ENCODE data around the gene SKOR1. TPM values are rescaled to one million over a fixed set of nuclear protein-coding genes. Genes with fewer than 3 reads are reported as not detected.

Gene SKOR1
- total and polyA plus RNA-seq, 2 of the 13 experiments (the other 11 are each of a cell fraction or from before 2014, with no cell fraction given): 0.09 to 0.11 TPM

- TF ChIP-seq SALL2 (CRISPR knock-in tag; IDR thresholded peaks at IDR 0.05): no peak
These were observed 40.0 kb downstream of the SKOR1 start (continued) for GRCh38 chr15:67865331-67865730.

DNA sequence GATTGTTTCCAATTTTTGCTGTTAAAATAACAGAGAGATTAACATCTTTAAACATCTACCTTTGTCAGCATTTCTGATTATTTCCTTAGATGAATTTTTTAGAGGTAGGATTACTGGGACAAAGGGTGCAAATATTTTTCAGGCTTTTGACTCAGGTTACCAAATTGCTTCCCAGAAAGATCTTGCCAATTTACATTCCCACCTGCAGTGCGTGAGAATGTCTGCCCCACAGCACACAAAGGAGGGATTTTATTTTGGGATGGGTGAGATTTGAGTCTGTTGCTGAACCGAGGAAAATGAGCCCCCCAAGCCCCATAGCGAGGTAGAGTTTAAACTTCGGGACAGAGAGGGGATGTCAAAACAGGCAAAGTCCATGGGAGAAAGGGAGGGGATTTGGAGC, 40.5 kb downstream of the SKOR1 start:
- H4K20me1 ChIP-seq (ENCODE audit: insufficient read depth, low read length): no peaks in the 10 kb centered on the region
- no peaks in the 10 kb centered on the region for H3K79me2 ChIP-seq (ENCODE audit: insufficient read depth, low read length)
- TF ChIP-seq, protein P1, sequence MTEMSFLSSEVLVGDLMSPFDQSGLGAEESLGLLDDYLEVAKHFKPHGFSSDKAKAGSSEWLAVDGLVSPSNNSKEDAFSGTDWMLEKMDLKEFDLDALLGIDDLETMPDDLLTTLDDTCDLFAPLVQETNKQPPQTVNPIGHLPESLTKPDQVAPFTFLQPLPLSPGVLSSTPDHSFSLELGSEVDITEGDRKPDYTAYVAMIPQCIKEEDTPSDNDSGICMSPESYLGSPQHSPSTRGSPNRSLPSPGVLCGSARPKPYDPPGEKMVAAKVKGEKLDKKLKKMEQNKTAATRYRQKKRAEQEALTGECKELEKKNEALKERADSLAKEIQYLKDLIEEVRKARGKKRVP (CRISPR knock-in tag; IDR thresholded peaks at IDR 0.05): no peak
- TF ChIP-seq MAFK (conservative IDR thresholded peaks at IDR 0.05 in 1 of 2, IDR thresholded peaks at IDR 0.05 in 1 of 2; ENCODE audit: low read length in 2 of 2): peak in 1 of 2 experiments; percentile 35; a peak in 1 of 4 replicates
- H3K4me3 ChIP-seq (replicated peaks in 1 of 3; ENCODE audit: insufficient read depth in 1 of 3, low read depth in 2 of 3, low read length in 3 of 3): no peak overlapping the region
- 0 out of 2 replicates have a peak, but pooled peaks cover 4% of the 10 kb centered on the region for H3K9me3 ChIP-seq (ENCODE audit: low read length)
- H3K4me2 ChIP-seq (ENCODE audit: low read depth, low read length): no peak overlapping the region
- WGBS (ENCODE audit: low lambda C conversion rate): 57% methylated on average over 4 of the region's 4 CpGs
- intact Hi-C loops (cut with micrococcal nuclease; ENCODE audit: unreplicated experiment) (no loop called here), in situ Hi-C loops (cut with HindIII; ENCODE audit: extremely low pct_ligation_motif_present, low pct_unique_long_range_greater_than_20kb) (no loop called here)
- ChIA-PET POLR2A (no interaction called here), CTCF (ENCODE audit: low intra/inter-chr PET ratio, low total read pairs) (no interaction called here)
- H3K36me3 ChIP-seq (replicated peaks in 1 of 2; ENCODE audit: control insufficient read depth in 1 of 2, insufficient read depth in 2 of 2, low read length in 2 of 2): no peaks in the 10 kb centered on the region
- FAIRE-seq (no peak), ATAC-seq (no peak), DNase-seq (ENCODE audit: low spot score) (no peak)
- no peak overlapping the region for H3K9ac ChIP-seq (ENCODE audit: insufficient read depth, low read depth, low read length)
- H3K27ac ChIP-seq (ENCODE audit: extremely low read length, insufficient read depth, low read length): no peak overlapping the region
- BruUV-seq (replicated peaks): no TSS peak
- H2AFZ ChIP-seq (ENCODE audit: low read length): no peak overlapping the region
- peaks cover 22% of the 10 kb centered on the region for H3K4me1 ChIP-seq (ENCODE audit: insufficient read depth, low read length)
- H3K27me3 ChIP-seq (ENCODE audit: control insufficient read depth in 1 of 2, insufficient read depth in 2 of 2, low read length in 2 of 2): no peaks in the 10 kb centered on the region

DNA sequence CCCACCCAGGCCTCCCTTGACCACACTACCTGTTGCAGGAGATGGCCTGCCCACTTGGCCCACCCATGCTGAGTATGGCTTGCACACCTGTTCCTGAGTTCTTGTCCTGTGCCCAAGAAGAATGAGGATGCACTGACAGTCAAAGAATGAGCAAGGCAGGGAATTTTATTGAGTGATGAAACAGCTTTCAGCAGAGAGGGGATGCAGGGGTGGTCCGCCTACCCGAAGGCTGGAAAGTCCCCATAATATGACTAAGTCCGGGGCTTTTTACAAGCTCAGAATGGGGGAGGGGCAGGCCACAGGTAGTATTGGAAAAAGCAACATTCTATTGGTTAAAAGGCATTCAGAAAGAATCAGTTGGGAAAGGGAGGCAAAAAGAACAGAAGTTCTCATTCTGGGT, 44.4 kb downstream of the SKOR1 start:
- 56% methylated on average over 3 of the region's 3 CpGs for WGBS (ENCODE audit: low lambda C conversion rate)
- BruUV-seq (replicated peaks): no TSS peak
- Histone ChIP-seq H3K9me3 (ENCODE audit: low read length) (0 out of 2 replicates have a peak, but pooled peaks cover 4% of the 10 kb centered on the region), H2AFZ (ENCODE audit: low read length) (no peak overlapping the region), H3K4me3 (replicated peaks in 1 of 3; ENCODE audit: insufficient read depth in 1 of 3, low read depth in 2 of 3, low read length in 3 of 3) (no peak overlapping the region), H3K27ac (ENCODE audit: extremely low read length, insufficient read depth, low read length) (no peak overlapping the region), H3K4me1 (ENCODE audit: insufficient read depth, low read length) (peaks cover 6% of the 10 kb centered on the region), H4K20me1 (ENCODE audit: insufficient read depth, low read length) (no peaks in the 10 kb centered on the region), H3K79me2 (ENCODE audit: insufficient read depth, low read length) (no peaks in the 10 kb centered on the region), H3K9ac (ENCODE audit: insufficient read depth, low read depth, low read length) (no peak overlapping the region), H3K4me2 (ENCODE audit: low read depth, low read length) (no peak overlapping the region), H3K27me3 (ENCODE audit: control insufficient read depth in 1 of 2, insufficient read depth in 2 of 2, low read length in 2 of 2) (no peaks in the 10 kb centered on the region), H3K36me3 (replicated peaks in 1 of 2; ENCODE audit: control insufficient read depth in 1 of 2, insufficient read depth in 2 of 2, low read length in 2 of 2) (no peaks in the 10 kb centered on the region)
- no peak for DNase-seq (ENCODE audit: low spot score)
- ChIA-PET CTCF (ENCODE audit: low intra/inter-chr PET ratio, low total read pairs) (no interaction called here), POLR2A (no interaction called here)
- intact Hi-C loops (cut with micrococcal nuclease; ENCODE audit: unreplicated experiment) (no loop called here), in situ Hi-C loops (cut with HindIII; ENCODE audit: extremely low pct_ligation_motif_present, low pct_unique_long_range_greater_than_20kb) (no loop called here)
- FAIRE-seq: no peak
- ATAC-seq: no peak
- TF ChIP-seq, protein P2, sequence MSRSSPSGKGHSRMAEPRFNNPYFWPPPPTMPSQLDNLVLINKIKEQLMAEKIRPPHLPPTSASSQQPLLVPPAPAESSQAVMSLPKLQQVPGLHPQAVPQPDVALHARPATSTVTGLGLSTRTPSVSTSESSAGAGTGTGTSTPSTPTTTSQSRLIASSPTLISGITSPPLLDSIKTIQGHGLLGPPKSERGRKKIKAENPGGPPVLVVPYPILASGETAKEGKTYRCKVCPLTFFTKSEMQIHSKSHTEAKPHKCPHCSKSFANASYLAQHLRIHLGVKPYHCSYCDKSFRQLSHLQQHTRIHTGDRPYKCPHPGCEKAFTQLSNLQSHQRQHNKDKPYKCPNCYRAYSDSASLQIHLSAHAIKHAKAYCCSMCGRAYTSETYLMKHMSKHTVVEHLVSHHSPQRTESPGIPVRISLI (CRISPR knock-in tag; IDR thresholded peaks at IDR 0.05; ENCODE audit: borderline replicate concordance): no peak
- TF ChIP-seq NR2C2 (CRISPR knock-in tag; IDR thresholded peaks at IDR 0.05; ENCODE audit: borderline replicate concordance): no peak
- TF ChIP-seq POLR2A (IDR thresholded peaks at IDR 0.05; ENCODE audit: insufficient read depth in 1 of 2, low read depth in 2 of 2, low read length in 2 of 2): no peak
- TF ChIP-seq ZNF224 (CRISPR knock-in tag; IDR thresholded peaks at IDR 0.05): no peak
- TF ChIP-seq THAP8 (CRISPR knock-in tag; IDR thresholded peaks at IDR 0.05; ENCODE audit: borderline replicate concordance): no peak
- no peak for TF ChIP-seq ZBTB38 (CRISPR knock-in tag; IDR thresholded peaks at IDR 0.05)
- TF ChIP-seq ZNF773 (CRISPR knock-in tag; IDR thresholded peaks at IDR 0.05; ENCODE audit: borderline replicate concordance): no peak
- no peak for TF ChIP-seq KDM3A (CRISPR knock-in tag; IDR thresholded peaks at IDR 0.05; ENCODE audit: low read depth)
- TF ChIP-seq CBX5 (CRISPR knock-in tag; IDR thresholded peaks at IDR 0.05; ENCODE audit: borderline replicate concordance): no peak
- no peak for TF ChIP-seq CHD4 (IDR thresholded peaks at IDR 0.05; ENCODE audit: borderline replicate concordance, low read length)
- TF ChIP-seq TRIM24 (CRISPR knock-in tag; IDR thresholded peaks at IDR 0.05): no peak
- no peak for TF ChIP-seq ZFP41 (CRISPR knock-in tag; IDR thresholded peaks at IDR 0.05; ENCODE audit: borderline replicate concordance)
- no peak for TF ChIP-seq HCFC1 (IDR thresholded peaks at IDR 0.05; ENCODE audit: low read depth, low read length)

Measured in HepG2 (cell line).